A549 (cell line): ENCODE results near the gene PARD3B.

Experiments used
- BCL3 ChIP-seq: fragments of >200 bp; sonication (Bioruptor Twin); formaldehyde crosslinking; IDR thresholded peaks from 3 replicates; pipeline ENCODE4 v1.6.1; 2016
- BHLHE40 ChIP-seq: IDR thresholded peaks from 2 replicates; pipeline ENCODE4 v1.6.1; 2012; ENCODE audit warnings: low read depth, low read length, inconsistent platforms
- CHD2 ChIP-seq: fragments of 150-350 bp; IDR thresholded peaks from 2 replicates; pipeline ENCODE4 v1.6.1; 2014; ENCODE audit warnings: low read length; ENCODE audit not compliant: partially characterized antibody
- CTCF ChIP-seq: fragments of >200 bp; sonication (Bioruptor Twin); formaldehyde crosslinking; IDR thresholded peaks from 3 replicates; pipeline ENCODE4 v1.5.1; 2016
- EP300 ChIP-seq, 2 experiments: fragments of >200 bp; sonication (Bioruptor Twin); formaldehyde crosslinking; IDR thresholded peaks; 2 replicates in 1 of 2; 3 replicates in 1 of 2; pipeline ENCODE4 v1.6.1; 2016 to 2017
- HES2 ChIP-seq: fragments of >200 bp; sonication (Bioruptor Twin); formaldehyde crosslinking; IDR thresholded peaks from 2 replicates; pipeline ENCODE4 v1.6.1; 2016
- JUN ChIP-seq, 2 experiments: fragments of >200 bp; sonication (Bioruptor Twin); formaldehyde crosslinking; IDR thresholded peaks; 2 replicates in 1 of 2; 3 replicates in 1 of 2; pipeline ENCODE4 v1.6.1; 2016 to 2017
- NFE2L2 ChIP-seq: fragments of 150-350 bp; conservative IDR thresholded peaks from 2 replicates; pipeline ENCODE4 v1.6.1; 2014; ENCODE audit warnings: low read length
- POLR2AphosphoS2 ChIP-seq: conservative IDR thresholded peaks from 2 replicates; pipeline ENCODE4 v1.6.1; 2012; ENCODE audit warnings: low read length, improper control_type of control experiment, inconsistent platforms
- RAD21 ChIP-seq, 2 experiments: fragments of >200 bp in 1 of 2; sonication (Bioruptor Twin) in 1 of 2; formaldehyde crosslinking in 1 of 2; IDR thresholded peaks in 1 of 2; conservative IDR thresholded peaks in 1 of 2; 2 replicates in 1 of 2; 3 replicates in 1 of 2; pipeline ENCODE4 v1.6.1; 2012 to 2018; ENCODE audit warnings: inconsistent platforms in 1 of 2
- SMC3 ChIP-seq: fragments of >200 bp; sonication (Bioruptor Twin); formaldehyde crosslinking; IDR thresholded peaks from 3 replicates; pipeline ENCODE4 v1.6.1; 2018; ENCODE audit warnings: inconsistent platforms

- no peak for TF ChIP-seq CTCF
- no peak for TF ChIP-seq POLR2AphosphoS2
- no peak for TF ChIP-seq RAD21 (conservative IDR thresholded peaks at IDR 0.05 in 1 of 2, IDR thresholded peaks at IDR 0.05 in 1 of 2)
- TF ChIP-seq SMC3, result no peak
- no peak for TF ChIP-seq BHLHE40
- no peak for TF ChIP-seq BCL3
- TF ChIP-seq JUN (IDR thresholded peaks at IDR 0.05), result no peak
- no peak for TF ChIP-seq CHD2
- no peak for TF ChIP-seq EP300 (IDR thresholded peaks at IDR 0.05)
- TF ChIP-seq HES2, result no peak
- no peak for TF ChIP-seq NFE2L2
Measured at GRCh38 chr2:205218056-205218455, 672.8 kb downstream of the PARD3B start.
